Neural progenitor cell (in vitro differentiated cells): ENCODE measurements around the gene POLD3. TPM values are rescaled to one million over a fixed set of nuclear protein-coding genes. Genes with fewer than 3 reads are reported as not detected.

Experiments
- DNase-seq: peaks from one replicate; pipeline ENCODE4 v3.0.0-alpha.2; 2016; ENCODE audit warnings: low spot score
- H2AFZ ChIP-seq: fragments of 200-600 bp; sonication (generic); replicated peaks from 2 replicates; pipeline ENCODE4 v1.6.1; 2016; ENCODE audit warnings: antibody characterized with exemption
- H3F3A ChIP-seq: fragments of 200-600 bp; sonication (generic); 2 replicates; pipeline ENCODE4 v1.6.1; 2016; ENCODE audit warnings: antibody characterized with exemption, low read depth
- H3K27ac ChIP-seq: fragments of 200-600 bp; sonication (generic); 2 replicates; pipeline ENCODE4 v1.5.1; 2016; ENCODE audit warnings: mild to moderate bottlenecking
- H3K27me3 ChIP-seq: fragments of 200-600 bp; sonication (generic); 2 replicates; pipeline ENCODE4 v1.6.1; 2016; ENCODE audit warnings: mild to moderate bottlenecking, moderate library complexity
- H3K36me3 ChIP-seq: fragments of 200-600 bp; sonication (generic); 2 replicates; pipeline ENCODE4 v1.5.1; 2016
- H3K4me1 ChIP-seq: fragments of 200-600 bp; sonication (generic); 2 replicates; pipeline ENCODE4 v1.6.1; 2016; ENCODE audit warnings: mixed run types
- H3K4me2 ChIP-seq: fragments of 200-600 bp; sonication (generic); 2 replicates; pipeline ENCODE4 v1.6.1; 2016
- H3K4me3 ChIP-seq: fragments of 200-600 bp; sonication (generic); 2 replicates; pipeline ENCODE4 v1.5.1; 2016
- H3K79me2 ChIP-seq: fragments of 200-600 bp; sonication (generic); 2 replicates; pipeline ENCODE4 v1.6.1; 2016; ENCODE audit warnings: low read depth
- H3K9ac ChIP-seq: fragments of 200-600 bp; sonication (generic); 2 replicates; pipeline ENCODE4 v1.6.1; 2016
- H3K9me3 ChIP-seq: fragments of 200-600 bp; sonication (generic); 2 replicates; pipeline ENCODE4 v1.5.1; 2016; ENCODE audit warnings: low read depth
- H4K20me1 ChIP-seq: fragments of 200-600 bp; sonication (generic); 2 replicates; pipeline ENCODE4 v1.6.1; 2016; ENCODE audit warnings: low read depth
- H3K27ac Mint-ChIP-seq: 3 replicates; pipeline ENCODE4 v1.8.0; 2021; ENCODE audit warnings: mixed read lengths
- H3K27me3 Mint-ChIP-seq: 2 replicates; pipeline ENCODE4 v1.8.0; 2022; ENCODE audit warnings: low read depth, mild to moderate bottlenecking, inconsistent platforms, moderate library complexity, mixed read lengths; ENCODE audit not compliant: insufficient read depth
- H3K36me3 Mint-ChIP-seq: 3 replicates; pipeline ENCODE4 v1.8.0; 2021; ENCODE audit warnings: mixed read lengths
- H3K4me1 Mint-ChIP-seq: 3 replicates; pipeline ENCODE4 v1.8.0; 2021; ENCODE audit warnings: mixed read lengths
- H3K4me3 Mint-ChIP-seq: 3 replicates; pipeline ENCODE4 v1.8.0; 2021; ENCODE audit warnings: mild to moderate bottlenecking, moderate library complexity, mixed read lengths
- H3K9me3 Mint-ChIP-seq: 3 replicates; pipeline ENCODE4 v1.8.0; 2020; ENCODE audit warnings: mixed read lengths
- EZH2 ChIP-seq: fragments of 200-600 bp; sonication (generic); IDR thresholded peaks from 2 replicates; pipeline ENCODE4 v1.6.1; 2017; ENCODE audit warnings: antibody characterized with exemption, mild to moderate bottlenecking, moderate library complexity
- EZH2phosphoT487 ChIP-seq: fragments of 200-600 bp; sonication (generic); IDR thresholded peaks from 2 replicates; pipeline ENCODE4 v1.6.1; 2017; ENCODE audit warnings: antibody characterized with exemption
- total RNA-seq: library from RNA; depleted of rRNA; stranded (reverse); fragments of >200 nt; gene quantifications from 2 replicates; pipeline ENCODE4 v1.2.3, GENCODE V29; 2015; ENCODE audit warnings: low replicate concordance
- TF ChIP-seq, protein P1 (sequence below): fragments of 200-600 bp; sonication (generic); IDR thresholded peaks from 2 replicates; pipeline ENCODE4 v1.5.1; 2017; ENCODE audit warnings: antibody characterized with exemption, mild to moderate bottlenecking

The POLD3 gene
- total RNA-seq, 1 donor from 2014 or later = 56.9 TPM

DNA sequence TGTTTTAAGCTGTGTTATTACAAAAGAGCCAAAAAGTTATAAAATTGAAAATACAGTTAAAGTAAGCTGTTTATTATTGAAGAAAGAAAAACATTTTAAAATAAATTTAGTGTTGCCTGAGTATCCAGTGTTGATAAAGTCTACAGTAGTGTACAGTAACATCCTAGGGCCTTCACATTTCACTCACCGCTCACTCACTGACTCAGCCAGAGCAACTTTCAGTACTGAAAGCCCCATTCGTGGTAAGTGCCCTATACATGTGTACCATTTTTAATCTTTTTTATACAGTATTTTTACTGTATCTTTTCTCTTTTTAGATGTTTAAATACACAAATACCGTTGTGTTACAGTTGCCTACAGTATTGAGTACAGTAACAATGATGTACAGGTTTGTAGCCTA is 35.0 kb downstream of the POLD3 start:
- H3K4me2 ChIP-seq = no peak overlapping the region
- DNase-seq = no peak
- no peaks in the 10 kb centered on the region for H4K20me1 ChIP-seq
- Mint-ChIP-seq H3K27me3 (no peaks in the 10 kb centered on the region), H3K9me3 (no peaks in the 10 kb centered on the region), H3K36me3 (peaks cover 28% of the 10 kb centered on the region), H3K4me3 (no peak overlapping the region), H3K27ac (no peak overlapping the region), H3K4me1 (no peaks in the 10 kb centered on the region)
- H3K9ac ChIP-seq = no peak overlapping the region
- H3K27me3 ChIP-seq = no peaks in the 10 kb centered on the region
- H3K9me3 ChIP-seq = no peaks in the 10 kb centered on the region
- TF ChIP-seq EZH2phosphoT487 (no peak), EZH2 (no peak)
- TF ChIP-seq, protein P1, sequence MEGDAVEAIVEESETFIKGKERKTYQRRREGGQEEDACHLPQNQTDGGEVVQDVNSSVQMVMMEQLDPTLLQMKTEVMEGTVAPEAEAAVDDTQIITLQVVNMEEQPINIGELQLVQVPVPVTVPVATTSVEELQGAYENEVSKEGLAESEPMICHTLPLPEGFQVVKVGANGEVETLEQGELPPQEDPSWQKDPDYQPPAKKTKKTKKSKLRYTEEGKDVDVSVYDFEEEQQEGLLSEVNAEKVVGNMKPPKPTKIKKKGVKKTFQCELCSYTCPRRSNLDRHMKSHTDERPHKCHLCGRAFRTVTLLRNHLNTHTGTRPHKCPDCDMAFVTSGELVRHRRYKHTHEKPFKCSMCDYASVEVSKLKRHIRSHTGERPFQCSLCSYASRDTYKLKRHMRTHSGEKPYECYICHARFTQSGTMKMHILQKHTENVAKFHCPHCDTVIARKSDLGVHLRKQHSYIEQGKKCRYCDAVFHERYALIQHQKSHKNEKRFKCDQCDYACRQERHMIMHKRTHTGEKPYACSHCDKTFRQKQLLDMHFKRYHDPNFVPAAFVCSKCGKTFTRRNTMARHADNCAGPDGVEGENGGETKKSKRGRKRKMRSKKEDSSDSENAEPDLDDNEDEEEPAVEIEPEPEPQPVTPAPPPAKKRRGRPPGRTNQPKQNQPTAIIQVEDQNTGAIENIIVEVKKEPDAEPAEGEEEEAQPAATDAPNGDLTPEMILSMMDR = no peak
- H3K4me3 ChIP-seq = no peak overlapping the region
- H3K36me3 ChIP-seq = peaks cover 14% of the 10 kb centered on the region
- peaks cover 8% of the 10 kb centered on the region for H3K4me1 ChIP-seq
- H3K79me2 ChIP-seq = no peaks in the 10 kb centered on the region
- H3F3A ChIP-seq = peaks cover 11% of the 10 kb centered on the region
- no peak overlapping the region for H3K27ac ChIP-seq
- H2AFZ ChIP-seq = no peak overlapping the region

DNA sequence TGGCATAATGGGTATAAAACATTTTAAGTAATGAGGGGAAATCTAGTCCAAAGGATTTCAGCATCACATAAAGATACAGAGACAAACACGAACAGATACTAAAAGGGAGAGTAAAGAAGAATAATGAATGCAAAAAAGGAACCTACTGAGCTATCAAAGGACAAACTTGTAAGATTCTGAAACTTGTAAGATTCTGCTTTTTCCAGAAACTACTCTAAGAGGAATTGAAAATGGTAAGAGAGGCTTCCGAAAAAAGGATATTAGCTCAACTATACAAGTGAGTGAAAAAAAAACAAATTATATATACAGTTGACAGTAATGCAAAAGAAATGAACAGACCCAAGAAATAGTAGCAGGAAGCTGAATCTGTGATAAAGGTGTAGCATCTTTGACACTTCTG is 37.7 kb downstream of the POLD3 start:
- DNase-seq = no peak
- Mint-ChIP-seq H3K27me3 (no peaks in the 10 kb centered on the region), H3K36me3 (peaks cover 26% of the 10 kb centered on the region), H3K4me1 (no peaks in the 10 kb centered on the region), H3K4me3 (no peak overlapping the region), H3K9me3 (no peaks in the 10 kb centered on the region), H3K27ac (no peak overlapping the region)
- no peak overlapping the region for H3K9ac ChIP-seq
- no peaks in the 10 kb centered on the region for H3F3A ChIP-seq
- no peak overlapping the region for H3K4me2 ChIP-seq
- H3K4me3 ChIP-seq = no peak overlapping the region
- H3K36me3 ChIP-seq = peaks cover 14% of the 10 kb centered on the region
- H3K27ac ChIP-seq = no peak overlapping the region
- no peaks in the 10 kb centered on the region for H3K79me2 ChIP-seq
- TF ChIP-seq EZH2 = no peak
- TF ChIP-seq EZH2phosphoT487 = no peak
- TF ChIP-seq, protein P1 = no peak
- H3K27me3 ChIP-seq = no peaks in the 10 kb centered on the region
- no peaks in the 10 kb centered on the region for H3K9me3 ChIP-seq
- no peak overlapping the region for H2AFZ ChIP-seq
- no peaks in the 10 kb centered on the region for H4K20me1 ChIP-seq
- peaks cover 3% of the 10 kb centered on the region for H3K4me1 ChIP-seq

DNA sequence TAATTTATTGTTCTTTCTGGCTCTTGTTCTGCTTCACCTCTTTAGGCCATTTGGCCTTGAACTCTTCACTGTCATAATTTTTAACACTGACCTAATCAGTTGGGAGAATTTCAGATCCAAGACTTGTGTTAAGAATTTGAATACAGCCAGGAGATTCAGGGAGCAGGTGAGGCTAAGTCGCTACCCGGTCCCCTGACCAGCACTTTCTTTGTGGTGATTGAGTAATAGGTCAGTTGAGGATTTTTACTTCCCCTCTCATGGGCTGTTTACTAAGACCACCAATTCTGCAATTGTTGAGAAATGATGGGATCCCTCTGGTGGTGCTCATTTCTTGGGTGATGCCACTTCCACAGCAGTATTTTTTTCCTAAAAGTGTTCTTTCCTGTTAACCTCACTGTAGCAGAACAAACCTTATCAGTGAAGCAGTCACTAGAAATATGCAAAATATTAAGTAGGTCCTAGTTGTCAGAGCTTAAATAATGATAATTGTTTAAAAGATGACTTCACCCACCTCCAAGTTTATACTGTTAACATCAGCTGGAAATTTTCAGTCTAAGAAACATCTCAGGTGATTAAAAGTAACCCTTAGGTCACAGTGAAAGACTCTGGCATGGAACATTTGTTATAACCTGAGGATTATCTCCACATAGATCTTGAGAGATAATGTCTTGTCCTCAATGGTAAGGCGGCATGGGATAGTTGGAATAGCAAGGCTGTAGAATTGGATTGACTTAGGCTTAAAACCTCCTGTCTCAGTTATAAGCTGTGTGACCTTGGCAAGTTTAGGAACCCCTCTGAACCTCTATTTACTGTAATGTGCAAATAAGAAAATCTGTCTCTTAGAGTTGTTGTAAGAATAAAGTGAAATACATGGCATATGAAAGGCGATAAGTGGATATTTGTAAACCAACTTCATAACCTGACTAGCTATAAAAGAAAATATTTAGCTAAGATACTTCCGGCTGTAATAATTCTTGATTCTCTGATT is 41.3 kb downstream of the POLD3 start:
- no peak overlapping the region for H3K27ac Mint-ChIP-seq

More for the DNA sequence above, 41.3 kb downstream of the POLD3 start:
- no peak overlapping the region for H3K4me3 ChIP-seq
- no peak overlapping the region for H3K4me2 ChIP-seq
- TF ChIP-seq EZH2 = no peak
- TF ChIP-seq, protein P1 = no peak
- no peak for TF ChIP-seq EZH2phosphoT487
- no peaks in the 10 kb centered on the region for H3F3A ChIP-seq
- Mint-ChIP-seq H3K4me3 (no peak overlapping the region), H3K4me1 (peaks cover 4% of the 10 kb centered on the region), H3K9me3 (no peaks in the 10 kb centered on the region), H3K36me3 (peaks cover 34% of the 10 kb centered on the region), H3K27me3 (no peaks in the 10 kb centered on the region)
- no peaks in the 10 kb centered on the region for H3K27me3 ChIP-seq
- no peaks in the 10 kb centered on the region for H3K9me3 ChIP-seq
- H3K27ac ChIP-seq = no peak overlapping the region
- H3K79me2 ChIP-seq = no peaks in the 10 kb centered on the region
- peaks cover 8% of the 10 kb centered on the region for H3K36me3 ChIP-seq
- H3K4me1 ChIP-seq = peaks cover 13% of the 10 kb centered on the region
- no peak overlapping the region for H2AFZ ChIP-seq
- no peak for DNase-seq
- no peak overlapping the region for H3K9ac ChIP-seq
- no peaks in the 10 kb centered on the region for H4K20me1 ChIP-seq
